ENCODE measurements around the gene NEUROD2. TPM values are rescaled to one million over a fixed set of nuclear protein-coding genes. Genes with fewer than 3 reads are reported as not detected.

Gene NEUROD2
- total RNA-seq, 6 experiments from 2014 or later, result not detected

DNA sequence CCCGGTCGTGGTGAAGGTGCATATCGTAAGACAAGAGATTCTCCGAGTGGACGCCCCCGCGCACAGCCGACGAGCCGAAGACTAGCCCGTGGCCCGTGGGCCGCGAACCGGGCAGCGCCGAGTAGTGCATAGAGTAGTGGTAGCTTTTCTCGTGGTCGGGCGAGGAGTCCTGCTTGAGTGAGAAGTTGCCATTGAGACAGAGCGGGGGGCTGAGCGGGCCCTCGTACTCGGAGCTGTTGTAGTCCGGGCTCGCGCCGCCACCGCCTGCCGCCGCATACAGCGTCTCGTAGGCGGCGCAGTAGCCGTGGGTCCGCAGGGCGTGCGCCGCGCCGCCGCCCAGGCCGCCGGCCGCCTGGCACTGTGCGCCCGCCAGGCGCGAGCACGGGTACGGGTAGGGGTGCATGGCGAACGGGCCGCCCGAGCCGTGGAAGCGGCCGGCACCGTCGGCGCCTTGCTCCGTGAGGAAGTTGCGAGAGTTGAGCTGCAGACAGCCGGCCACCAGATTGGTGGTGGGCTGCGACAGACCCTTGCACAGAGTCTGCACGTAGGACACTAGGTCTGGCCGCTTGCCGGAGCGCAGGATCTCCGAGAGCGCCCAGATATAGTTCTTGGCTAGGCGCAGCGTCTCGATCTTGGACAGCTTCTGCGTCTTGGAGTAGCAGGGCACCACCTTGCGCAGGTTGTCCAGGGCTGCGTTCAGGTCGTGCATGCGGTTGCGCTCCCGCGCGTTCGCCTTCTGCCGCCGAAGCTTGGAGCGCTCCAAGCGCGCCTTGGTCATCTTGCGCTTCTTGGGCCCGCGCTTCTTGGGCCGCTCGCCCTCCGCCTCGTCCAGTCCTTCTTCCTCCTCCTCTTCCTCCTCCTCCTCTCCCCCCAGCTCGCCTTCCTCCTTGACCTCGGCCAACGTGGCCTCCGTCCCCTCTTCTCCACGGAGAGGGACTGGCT is 2.0 kb downstream of the NEUROD2 start:
- Histone ChIP-seq H3K27me3 (peaks cover 18 to 50% of the 10 kb centered on the region in 2 donors), H3K4me3 (no peak overlapping the region), H3K4me1 (peaks cover 0 to 11% (median 0%) of the 10 kb centered on the region in 4 donors), H3K36me3 (no peaks in the 10 kb centered on the region), H3K9me3 (no peaks in the 10 kb centered on the region), H3K27ac (no peak overlapping the region)
- no peak for TF ChIP-seq POLR2A (IDR thresholded peaks at IDR 0.05)
- TF ChIP-seq CTCF (IDR thresholded peaks at IDR 0.05), result no peak
- 5% methylated on average over 36 of the region's 102 CpGs for WGBS (ENCODE audit: insufficient coverage, low coverage, low lambda C conversion rate, missing lambda C conversion rate)
- peak in 3 of 4 donors; percentile 6 to 30 (median 15) for ATAC-seq
- DNase-seq, result no peak
- intact Hi-C loops (cut with DNase I), result loop anchor here in 1 of 2 donors (10.0 kb wide), 1 partner anchor 61 kb away; no protein-coding TSS in a partner anchor

GRCh38 chr17:39604911-39605491 is 2.7 kb downstream of the NEUROD2 start:
- WGBS (ENCODE audit: insufficient coverage, low coverage, low lambda C conversion rate, missing lambda C conversion rate), result 11% methylated on average over 21 of the region's 31 CpGs
- Histone ChIP-seq H3K27me3 (peaks cover 18 to 50% of the 10 kb centered on the region in 2 donors), H3K4me3 (no peak overlapping the region), H3K36me3 (no peaks in the 10 kb centered on the region), H3K9me3 (no peaks in the 10 kb centered on the region), H3K27ac (no peak overlapping the region), H3K4me1 (peaks cover 0 to 11% (median 0%) of the 10 kb centered on the region in 4 donors)
- intact Hi-C loops (cut with DNase I), result loop anchor here in 1 of 2 donors (10.0 kb wide), 1 partner anchor 60 kb away; no protein-coding TSS in a partner anchor
- no peak for TF ChIP-seq POLR2A (IDR thresholded peaks at IDR 0.05)
- TF ChIP-seq CTCF (IDR thresholded peaks at IDR 0.05), result no peak
- DNase-seq (no peak), ATAC-seq (no peak)

GRCh38 chr17:39603304-39604016 is 4.3 kb downstream of the NEUROD2 start:
- TF ChIP-seq CTCF (IDR thresholded peaks at IDR 0.05) (no peak), POLR2A (IDR thresholded peaks at IDR 0.05) (no peak)
- no peak for DNase-seq
- H3K9me3 ChIP-seq, result no peaks in the 10 kb centered on the region
- 12% methylated on average over 13 of the region's 14 CpGs for WGBS (ENCODE audit: insufficient coverage, low coverage, low lambda C conversion rate, missing lambda C conversion rate)
- peaks cover 0 to 20% (median 0%) of the 10 kb centered on the region in 4 donors for H3K4me1 ChIP-seq
- H3K4me3 ChIP-seq, result no peak overlapping the region
- intact Hi-C loops (cut with DNase I), result loop anchor here in 1 of 2 donors (10.0 kb wide), 1 partner anchor 59 kb away; no protein-coding TSS in a partner anchor
- H3K36me3 ChIP-seq, result no peaks in the 10 kb centered on the region
- ATAC-seq, result no peak
- H3K27me3 ChIP-seq, result peaks cover 17 to 62% of the 10 kb centered on the region in 2 donors
- no peak overlapping the region for H3K27ac ChIP-seq

DNA sequence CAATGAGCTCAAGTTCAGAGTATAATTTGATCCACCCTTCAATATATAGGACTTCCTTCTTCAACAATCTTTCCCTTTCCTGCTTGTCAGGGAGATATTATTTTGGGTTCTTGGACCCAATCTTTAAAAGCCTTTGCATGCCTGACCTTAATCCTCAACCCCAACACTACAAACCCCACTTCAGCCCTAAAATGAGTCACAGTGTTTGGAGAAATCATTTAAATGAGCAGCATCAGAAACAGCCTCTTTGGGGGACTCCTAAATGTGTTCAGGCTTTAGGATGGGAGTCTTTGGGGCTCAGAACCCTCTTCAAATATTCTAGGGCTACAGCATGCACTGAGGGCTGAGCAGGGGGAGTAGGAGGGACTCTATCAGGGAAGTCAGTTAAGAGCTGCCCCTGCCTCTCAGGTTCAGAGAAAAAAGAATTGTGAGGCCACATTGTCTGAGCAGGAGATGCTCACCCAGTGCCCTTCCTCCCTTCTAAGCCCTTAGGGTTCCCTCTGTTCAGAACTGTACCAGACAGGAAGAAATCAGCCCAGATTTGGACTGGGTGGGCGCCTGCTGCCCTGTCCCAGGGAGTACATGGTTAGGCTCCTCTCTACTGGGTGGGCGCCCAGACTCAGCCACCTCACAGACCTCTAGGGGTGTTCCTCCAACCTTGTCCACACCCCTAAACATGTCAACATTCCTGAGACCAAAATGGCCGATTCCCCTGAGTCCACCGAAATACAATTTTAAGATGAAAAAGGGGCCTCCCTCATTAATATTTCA is 5.0 kb downstream of the NEUROD2 start:
- Histone ChIP-seq H3K36me3 (no peaks in the 10 kb centered on the region), H3K27ac (no peak overlapping the region), H3K27me3 (peaks cover 13 to 55% of the 10 kb centered on the region in 2 donors), H3K9me3 (no peaks in the 10 kb centered on the region), H3K4me1 (peaks cover 0 to 20% (median 0%) of the 10 kb centered on the region in 4 donors), H3K4me3 (no peak overlapping the region)
- no peak for TF ChIP-seq CTCF (IDR thresholded peaks at IDR 0.05)
- no peak for TF ChIP-seq POLR2A (IDR thresholded peaks at IDR 0.05)
- ATAC-seq (no peak), DNase-seq (no peak)
- 12% methylated on average over 2 of the region's 4 CpGs for WGBS (ENCODE audit: insufficient coverage, low coverage, low lambda C conversion rate, missing lambda C conversion rate)
- intact Hi-C loops (cut with DNase I), result loop anchor here in 1 of 2 donors (10.0 kb wide), 1 partner anchor 58 kb away; no protein-coding TSS in a partner anchor
